Right lobe of liver (tissue), 6 donors: ENCODE results near the gene LANCL3. TPM values are rescaled to one million over a fixed set of nuclear protein-coding genes. Genes with fewer than 3 reads are reported as not detected.
A peak's percentile ranks its signal among the peaks of the same experiment; 100 is the strongest.
"Not testable (repeated sequence)": the region's sequence is repeated elsewhere in the genome, so short reads cannot be mapped to it uniquely, and the experiment has no call there.

ENCODE experiments used
- ATAC-seq, 4 donors: fragments of 200-7000 bp; cut with Tn5 transposase; one replicate each; pipeline ENCODE4 v1.9.1; 2020; ENCODE audit warnings: mild to moderate bottlenecking in 4 of 4, moderate library complexity in 4 of 4
- DNase-seq, 3 donors: peaks; one replicate each; pipeline ENCODE4 v3.0.0-alpha.2; 2020
- H3K27ac ChIP-seq, 3 donors: fragments of 200-600 bp; one replicate each; pipeline ENCODE4 v1.8.0; 2022
- H3K27me3 ChIP-seq, 2 donors: fragments of 200-600 bp; one replicate each; pipeline ENCODE4 v1.8.0; 2022
- H3K36me3 ChIP-seq, 4 donors: fragments of 200-600 bp; sonication (generic) in 1 of 4; one replicate each; pipeline versions ENCODE4 v1.5.1 to v1.8.0; 2017 to 2022; ENCODE audit warnings: control low read depth in 1 of 4
- H3K4me1 ChIP-seq, 4 donors: fragments of 200-600 bp; sonication (generic) in 1 of 4; one replicate each; pipeline versions ENCODE4 v1.5.1 to v1.8.0; 2017 to 2022; ENCODE audit warnings: control low read depth in 1 of 4
- H3K4me3 ChIP-seq, 3 donors: fragments of 200-600 bp; one replicate each; pipeline ENCODE4 v1.8.0; 2022
- H3K9me3 ChIP-seq, 4 donors: fragments of 200-600 bp; sonication (generic) in 1 of 4; one replicate each; pipeline versions ENCODE4 v1.5.1 to v1.8.0; 2017 to 2022; ENCODE audit warnings: control low read depth in 1 of 4
- CTCF ChIP-seq, 4 donors: fragments of 200-600 bp in 3 of 4; fragments of 450-650 bp in 1 of 4; IDR thresholded peaks; one replicate each; pipeline versions ENCODE4 v1.5.1 to v1.8.0; 2016 to 2022; ENCODE audit warnings: antibody characterized with exemption in 4 of 4, mild to moderate bottlenecking in 2 of 4
- POLR2A ChIP-seq: fragments of 450-650 bp; IDR thresholded peaks from one replicate; pipeline ENCODE4 v1.6.1; 2017; ENCODE audit warnings: antibody characterized with exemption, mild to moderate bottlenecking
- WGBS: methylation state at CpG from one replicate; pipeline ENCODE4 v1.1.6; 2018; ENCODE audit warnings: low coverage, low lambda C conversion rate; ENCODE audit not compliant: insufficient coverage; ENCODE audit errors: missing lambda C conversion rate; 5-methylcytosine and 5-hydroxymethylcytosine counted together
- intact Hi-C, 2 donors: fragments of 100-400 bp; cut with DNase I; formaldehyde crosslinking; loops; one replicate each; pipeline versions ENCODE4 v1.11.2 to v1.14.1; 2022
- total RNA-seq, 6 experiments: library from RNA; depleted of rRNA in 2 of 6; stranded (reverse); fragments of >200 nt in 2 of 6; fragmentation: NEBNext Ultra II Directional in 3 of 6; extraction: Animal tissue kit (Norgen Biotek cat#: 25700) in 3 of 6; gene quantifications; one replicate each; pipeline versions ENCODE4 v1.1.0 to v1.2.4, GENCODE V29; 2016 to 2023
- donor health status: DM: no; HTN: yes; CAD: no.
- donor health status: DM: no; HTN: no; CAD: no.
- donor health status: DM: no; HTN: no; CAD: no.
- donor health status: DM: no; HTN: yes; CAD: no.
- donor health status: DM: no; HTN: yes; CAD: no.

Gene LANCL3
- total RNA-seq, 6 experiments from 2014 or later, result 0.02 to 0.10 (median 0.07) TPM; not detected in 3

- intact Hi-C loops, result no loop called here
- Histone ChIP-seq H3K9me3 (no peaks in the 10 kb centered on the region), H3K27ac (no peak overlapping the region), H3K36me3 (no peaks in the 10 kb centered on the region), H3K4me3 (no peak overlapping the region), H3K27me3 (no peaks in the 10 kb centered on the region), H3K4me1 (no peaks in the 10 kb centered on the region)
- ATAC-seq (no peak), DNase-seq (no peak)
- WGBS, result 37% methylated on average over 6 of the region's 6 CpGs
- TF ChIP-seq CTCF (IDR thresholded peaks at IDR 0.05) (no peak), POLR2A (no peak)
These were observed 73.2 kb downstream of the LANCL3 start for GRCh38 chrX:37644381-37645305.

GRCh38 chrX:37646254-37646653 lies 74.8 kb downstream of the LANCL3 start:
- intact Hi-C loops, result no loop called here
- DNase-seq, result no peak
- TF ChIP-seq CTCF (IDR thresholded peaks at IDR 0.05) (peak in 3 of 4 donors; percentile 8 to 26 (median 15)), POLR2A (no peak)
- Histone ChIP-seq H3K27ac (no peak overlapping the region), H3K27me3 (no peaks in the 10 kb centered on the region), H3K36me3 (no peaks in the 10 kb centered on the region), H3K4me1 (no peaks in the 10 kb centered on the region), H3K4me3 (no peak overlapping the region), H3K9me3 (no peaks in the 10 kb centered on the region)
- ATAC-seq, result no peak

- H3K27me3 ChIP-seq, H3K36me3 ChIP-seq, ATAC-seq, H3K4me3 ChIP-seq, intact Hi-C loops, DNase-seq, H3K9me3 ChIP-seq, H3K4me1 ChIP-seq, H3K27ac ChIP-seq: not testable (repeated sequence)
- WGBS, result 74% methylated on average over 2 of the region's 2 CpGs
These were observed 79.4 kb downstream of the LANCL3 start for GRCh38 chrX:37650879-37651278.

GRCh38 chrX:37651921-37652452 lies 80.5 kb downstream of the LANCL3 start:
- Histone ChIP-seq H3K27me3 (no peaks in the 10 kb centered on the region), H3K36me3 (no peaks in the 10 kb centered on the region), H3K27ac (no peak overlapping the region), H3K4me3 (no peak overlapping the region), H3K4me1 (no peaks in the 10 kb centered on the region), H3K9me3 (no peaks in the 10 kb centered on the region)
- DNase-seq, result no peak
- 77% methylated on average over 1 of the region's 1 CpG for WGBS
- TF ChIP-seq POLR2A (no peak), CTCF (IDR thresholded peaks at IDR 0.05) (no peak)
- ATAC-seq, result no peak
- intact Hi-C loops, result no loop called here

GRCh38 chrX:37652589-37653231 lies 81.2 kb downstream of the LANCL3 start:
- 67% methylated on average over 7 of the region's 8 CpGs for WGBS
- no peak for ATAC-seq
- DNase-seq, result no peak
- TF ChIP-seq POLR2A, result no peak
- no peak for TF ChIP-seq CTCF (IDR thresholded peaks at IDR 0.05)
- Histone ChIP-seq H3K4me1 (no peaks in the 10 kb centered on the region), H3K9me3 (no peaks in the 10 kb centered on the region), H3K4me3 (no peak overlapping the region), H3K27ac (no peak overlapping the region), H3K27me3 (no peaks in the 10 kb centered on the region), H3K36me3 (no peaks in the 10 kb centered on the region)
- intact Hi-C loops, result no loop called here
